Neuron (in vitro differentiated cells): Measurements from ENCODE around the gene GAGE12J.
A peak's percentile ranks its signal among the peaks of the same experiment; 100 is the strongest.
"Not testable (repeated sequence)": the region's sequence is repeated elsewhere in the genome, so short reads cannot be mapped to it uniquely, and the experiment has no call there.

Experiments used
- H2AFZ ChIP-seq: one replicate; pipeline ENCODE4 v1.6.1; 2013; ENCODE audit warnings: low read depth, mild to moderate bottlenecking, inconsistent platforms, low read length, moderate library complexity
- H3K27me3 ChIP-seq: one replicate; pipeline ENCODE4 v1.6.1; 2013; ENCODE audit warnings: low read length; ENCODE audit not compliant: insufficient read depth
- H3K36me3 ChIP-seq: one replicate; pipeline ENCODE4 v1.6.1; 2013; ENCODE audit warnings: low read length; ENCODE audit not compliant: insufficient read depth
- H3K4me1 ChIP-seq: one replicate; pipeline ENCODE4 v1.6.1; 2013; ENCODE audit warnings: low read length; ENCODE audit not compliant: insufficient read depth
- H3K4me3 ChIP-seq: 2 replicates; pipeline ENCODE4 v1.5.1; 2013; ENCODE audit warnings: mild to moderate bottlenecking, low read length, moderate library complexity
- H3K9me3 ChIP-seq: one replicate; pipeline ENCODE4 v1.6.1; 2013; ENCODE audit warnings: low read length

Gene GAGE12J

DNA sequence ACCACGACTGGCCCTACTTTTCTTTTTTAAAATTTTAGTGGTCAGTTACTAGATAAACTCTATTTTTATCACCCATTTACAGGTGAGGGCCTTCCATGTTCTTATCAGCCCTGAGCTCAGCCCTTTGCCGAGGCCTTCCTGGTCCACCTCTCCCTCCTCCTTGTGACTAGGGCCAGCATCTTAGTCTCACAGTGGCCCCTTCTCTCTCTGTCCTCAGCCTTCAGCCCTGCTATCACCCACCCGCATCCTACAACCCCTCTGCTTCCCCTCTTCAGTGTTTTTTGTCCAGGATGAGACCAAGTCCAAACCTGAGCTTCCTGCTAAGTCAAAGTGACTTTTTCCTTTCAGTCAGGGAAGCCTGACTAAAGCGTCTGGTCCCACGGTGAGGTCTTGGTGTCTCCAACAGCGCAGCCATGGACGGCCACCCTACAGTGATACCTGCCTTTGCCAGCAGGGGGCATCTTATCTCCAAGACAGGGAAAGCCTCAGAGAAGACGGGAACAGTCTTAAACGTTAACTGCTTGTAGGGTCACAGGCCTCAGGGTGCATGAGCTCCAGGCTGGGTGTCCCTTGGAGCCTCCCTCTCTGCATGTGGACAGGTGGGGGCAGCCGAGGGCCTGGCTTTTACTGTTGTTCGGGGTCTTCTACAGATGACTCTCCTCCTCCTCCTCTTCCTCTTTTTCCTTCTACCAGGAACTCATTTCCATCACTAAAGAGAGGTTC lies 30.1 kb upstream of the GAGE12J start:
- no peaks in the 10 kb centered on the region for H3K4me1 ChIP-seq
- H3K27me3 ChIP-seq: no peaks in the 10 kb centered on the region
- no peaks in the 10 kb centered on the region for H3K36me3 ChIP-seq
- H3K9me3 ChIP-seq: no peaks in the 10 kb centered on the region
- no peak overlapping the region for H2AFZ ChIP-seq
- no peak overlapping the region for H3K4me3 ChIP-seq

- H3K36me3 ChIP-seq: no peaks in the 10 kb centered on the region
- no peak overlapping the region for H2AFZ ChIP-seq
- H3K4me3 ChIP-seq: no peak overlapping the region
- H3K27me3 ChIP-seq: no peaks in the 10 kb centered on the region
- H3K9me3 ChIP-seq: no peaks in the 10 kb centered on the region
- no peaks in the 10 kb centered on the region for H3K4me1 ChIP-seq
Measured at GRCh38 chrX:49292400-49293362, 29.2 kb upstream of the GAGE12J start.

DNA sequence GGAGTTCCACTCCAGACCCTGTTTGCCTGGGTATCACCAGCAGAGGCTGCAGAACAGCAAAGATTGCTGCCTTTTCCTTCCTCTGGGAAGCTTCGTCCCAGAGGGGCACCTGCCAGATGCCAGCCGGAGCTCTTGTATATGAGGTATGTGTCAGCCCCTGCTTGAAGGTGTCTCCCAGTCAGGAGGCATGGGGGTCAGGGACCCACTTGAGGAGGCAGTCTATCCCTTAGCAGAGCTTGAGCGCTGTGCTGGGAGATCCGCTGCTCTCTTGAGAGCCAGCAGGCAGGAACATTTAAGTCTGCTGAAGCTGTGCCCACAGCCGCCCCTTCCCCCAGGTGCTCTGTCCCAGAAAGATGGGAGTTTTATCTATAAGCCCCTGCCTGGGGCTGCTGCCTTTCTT lies 22.5 kb upstream of the GAGE12J start:
- not testable (repeated sequence) for H3K36me3 ChIP-seq, H3K27me3 ChIP-seq, H3K9me3 ChIP-seq, H3K4me3 ChIP-seq, H2AFZ ChIP-seq, H3K4me1 ChIP-seq

DNA sequence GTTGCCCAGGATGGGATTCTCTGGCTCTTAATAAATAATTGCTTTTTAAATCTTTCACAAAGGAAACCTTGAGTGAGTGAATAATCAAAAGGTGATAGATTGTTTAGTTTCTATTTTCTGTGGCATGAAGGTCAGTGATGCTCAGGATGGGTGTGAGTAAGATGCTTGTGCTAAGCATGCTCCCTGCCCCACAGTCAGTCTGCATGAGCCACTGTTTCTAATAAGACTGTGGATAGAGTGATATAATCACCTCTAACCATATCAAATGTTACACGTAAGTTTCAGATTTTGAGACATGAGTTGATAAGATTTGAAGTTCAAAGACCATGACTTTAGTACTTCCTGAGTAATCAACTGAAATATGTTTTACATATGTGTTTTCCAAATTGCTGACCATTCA lies 21.1 kb upstream of the GAGE12J start:
- no peaks in the 10 kb centered on the region for H3K36me3 ChIP-seq
- H3K4me3 ChIP-seq: no peak overlapping the region
- H3K27me3 ChIP-seq: no peaks in the 10 kb centered on the region
- H3K9me3 ChIP-seq: no peaks in the 10 kb centered on the region
- H2AFZ ChIP-seq: no peak overlapping the region
- H3K4me1 ChIP-seq: no peaks in the 10 kb centered on the region

DNA sequence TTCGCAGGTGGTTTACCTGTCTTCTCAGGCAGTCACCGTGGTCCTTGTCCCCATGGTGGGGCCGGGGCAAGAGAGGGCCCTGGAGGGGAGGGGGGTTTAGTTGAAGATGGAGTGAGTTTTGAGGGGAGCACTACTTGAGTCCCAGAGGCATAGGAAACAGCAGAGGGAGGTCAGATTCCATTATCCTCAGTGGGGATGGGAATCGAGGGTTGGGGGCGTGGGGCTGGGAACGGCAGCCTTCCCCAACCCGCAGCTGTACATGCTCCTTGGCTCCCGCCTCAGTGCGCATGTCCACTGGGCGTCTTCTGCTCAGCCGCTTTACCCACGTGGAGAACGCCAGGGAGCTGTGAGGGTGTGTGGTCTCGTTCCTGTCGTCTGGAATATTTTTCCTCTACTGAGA lies 18.5 kb upstream of the GAGE12J start, which contains the start of gene GAGE10:
TSS of gene GAGE10 (plus strand) at position 301 of the 400 bp plus-strand sequence. CDS start 1,214 bp downstream, outside the sequence.
- no peaks in the 10 kb centered on the region for H3K36me3 ChIP-seq
- H2AFZ ChIP-seq: no peak within 1 kb of the TSS
- no peaks in the 10 kb centered on the region for H3K27me3 ChIP-seq
- H3K4me1 ChIP-seq: no peaks in the 10 kb centered on the region
- H3K9me3 ChIP-seq: no peaks in the 10 kb centered on the region
- H3K4me3 ChIP-seq: no peak within 1 kb of the TSS

GRCh38 chrX:49307775-49308174 lies 14.1 kb upstream of the GAGE12J start:
- H3K4me3 ChIP-seq, H3K27me3 ChIP-seq, H3K36me3 ChIP-seq, H3K9me3 ChIP-seq, H3K4me1 ChIP-seq, H2AFZ ChIP-seq: not testable (repeated sequence)

- Histone ChIP-seq H2AFZ (no peak overlapping the region), H3K9me3 (no peaks in the 10 kb centered on the region), H3K4me3 (no peak overlapping the region), H3K27me3 (no peaks in the 10 kb centered on the region), H3K4me1 (peaks cover 3% of the 10 kb centered on the region), H3K36me3 (no peaks in the 10 kb centered on the region)
Measured at GRCh38 chrX:49308604-49309269, 13.1 kb upstream of the GAGE12J start.

GRCh38 chrX:49309401-49309981 lies 12.3 kb upstream of the GAGE12J start:
- Histone ChIP-seq H3K36me3 (no peaks in the 10 kb centered on the region), H3K27me3 (no peaks in the 10 kb centered on the region), H3K9me3 (no peaks in the 10 kb centered on the region), H3K4me3 (peak overlapping the region; percentile 11), H3K4me1 (peaks cover 3% of the 10 kb centered on the region), H2AFZ (peak overlapping the region; percentile 37)

DNA sequence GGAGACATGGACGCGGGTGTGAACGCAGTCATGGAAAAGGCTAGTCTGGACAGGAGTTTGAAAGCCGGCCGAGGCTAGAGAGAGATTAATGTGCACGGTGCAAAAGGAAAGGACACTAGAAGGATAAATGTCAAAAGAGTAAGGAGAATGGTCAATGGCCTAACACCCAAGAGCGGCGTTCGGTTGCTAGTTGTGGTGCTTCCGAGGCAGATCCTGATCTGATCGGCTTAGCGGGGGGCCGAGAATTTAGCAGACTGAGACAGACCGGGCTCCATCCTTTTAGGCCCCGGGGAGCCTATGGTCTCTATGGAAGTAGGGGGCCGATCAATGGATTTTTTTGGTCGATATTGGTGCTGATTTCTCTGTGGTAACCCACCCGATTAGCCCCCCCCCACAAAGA lies 11.5 kb upstream of the GAGE12J start:
- Histone ChIP-seq H3K27me3 (no peaks in the 10 kb centered on the region), H3K4me3 (no peak overlapping the region), H3K36me3 (no peaks in the 10 kb centered on the region), H3K9me3 (no peaks in the 10 kb centered on the region), H3K4me1 (peaks cover 3% of the 10 kb centered on the region), H2AFZ (no peak overlapping the region)

DNA sequence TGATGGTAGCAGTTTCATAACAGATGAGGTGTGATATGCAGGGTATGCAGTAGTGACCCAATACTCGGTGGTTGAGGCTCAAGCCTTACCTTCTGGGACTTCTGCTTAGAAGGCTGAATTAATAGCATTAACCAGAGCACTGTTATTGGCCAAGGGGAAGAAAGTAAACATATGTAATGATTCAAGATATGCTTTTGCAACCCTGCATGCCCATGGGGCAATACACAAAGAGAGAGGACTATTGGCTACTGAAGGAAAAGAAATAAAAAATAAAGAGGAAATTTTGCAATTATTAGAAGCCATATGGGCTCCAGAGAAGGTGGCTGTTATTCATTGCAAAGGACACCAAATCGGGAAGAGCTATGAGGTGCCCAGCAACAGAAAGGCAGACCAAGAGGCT lies 9.7 kb upstream of the GAGE12J start:
- Histone ChIP-seq H3K27me3 (peaks cover 5% of the 10 kb centered on the region), H3K4me1 (peaks cover 3% of the 10 kb centered on the region), H3K36me3 (no peaks in the 10 kb centered on the region), H3K4me3 (no peak overlapping the region), H3K9me3 (no peaks in the 10 kb centered on the region), H2AFZ (no peak overlapping the region)

GRCh38 chrX:49316085-49316484 lies 5.8 kb upstream of the GAGE12J start:
- Histone ChIP-seq H3K36me3 (no peaks in the 10 kb centered on the region), H3K27me3 (peaks cover 5% of the 10 kb centered on the region), H3K4me3 (no peak overlapping the region), H2AFZ (no peak overlapping the region), H3K4me1 (no peaks in the 10 kb centered on the region), H3K9me3 (no peaks in the 10 kb centered on the region)

DNA sequence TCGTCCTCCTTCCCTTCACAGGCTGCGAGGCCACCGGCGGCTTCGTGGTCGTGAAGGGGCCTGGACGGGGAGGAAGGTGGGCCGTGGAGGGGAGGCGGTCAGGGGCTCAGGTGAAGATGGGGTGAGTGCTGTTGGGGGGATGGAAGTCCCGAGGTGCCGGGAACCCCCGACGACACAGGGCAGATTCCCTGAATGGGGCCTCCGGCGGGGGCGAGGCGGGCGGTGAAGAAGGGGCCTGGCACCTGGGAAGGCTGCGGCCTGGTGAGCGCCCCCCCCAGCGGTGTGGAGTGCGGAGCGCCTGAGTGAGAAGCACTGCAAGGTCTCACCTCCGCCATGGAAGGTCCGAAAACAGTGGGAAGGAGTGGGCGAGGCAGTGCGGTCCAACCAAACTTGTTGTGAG lies 429 bp downstream of the GAGE12J start:
- H2AFZ ChIP-seq, H3K27me3 ChIP-seq, H3K36me3 ChIP-seq, H3K4me1 ChIP-seq, H3K9me3 ChIP-seq, H3K4me3 ChIP-seq: not testable (repeated sequence)

- not testable (repeated sequence) for H3K4me3 ChIP-seq, H3K4me1 ChIP-seq, H3K27me3 ChIP-seq, H2AFZ ChIP-seq, H3K9me3 ChIP-seq, H3K36me3 ChIP-seq
Measured at GRCh38 chrX:49323735-49324134, 1.9 kb downstream of the GAGE12J start.
